Measurements from ENCODE around the gene CMBL. TPM values are rescaled to one million over a fixed set of nuclear protein-coding genes. Genes with fewer than 3 reads are reported as not detected.

Gene CMBL
- total RNA-seq, 2 experiments from 2014 or later: 2.2 to 3.2 TPM

DNA sequence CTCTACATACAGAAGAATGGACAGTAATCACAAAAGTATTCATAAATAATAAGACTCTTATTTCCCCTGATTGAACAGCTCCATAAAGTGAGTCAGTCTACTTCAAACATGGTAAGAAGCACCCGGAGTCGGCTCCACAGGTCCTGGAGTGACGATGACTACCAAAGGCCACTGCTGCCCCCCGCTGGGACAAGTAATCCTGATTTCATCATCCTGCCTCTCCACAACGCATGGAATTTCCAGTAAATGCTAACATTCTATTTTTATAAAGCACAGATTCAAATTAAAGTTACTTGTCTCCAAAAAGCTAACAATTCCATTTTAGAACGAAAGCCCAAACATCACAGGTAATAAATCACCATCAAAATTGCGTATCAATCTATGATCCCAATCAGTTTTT is 74.2 kb downstream of the CMBL start:
- no peak for DNase-seq
- CTCF ChIA-PET: no interaction called here
- Mint-ChIP-seq H3K27me3 (ENCODE audit: low read depth) (no peaks in the 10 kb centered on the region), H3K4me1 (ENCODE audit: low read depth) (peaks cover 2% of the 10 kb centered on the region), H3K27ac (no peak overlapping the region), H3K9me3 (no peaks in the 10 kb centered on the region), H3K4me3 (no peak overlapping the region), H3K36me3 (ENCODE audit: low read depth) (peaks cover 50% of the 10 kb centered on the region)
- intact Hi-C loops (cut with micrococcal nuclease): no loop called here

DNA sequence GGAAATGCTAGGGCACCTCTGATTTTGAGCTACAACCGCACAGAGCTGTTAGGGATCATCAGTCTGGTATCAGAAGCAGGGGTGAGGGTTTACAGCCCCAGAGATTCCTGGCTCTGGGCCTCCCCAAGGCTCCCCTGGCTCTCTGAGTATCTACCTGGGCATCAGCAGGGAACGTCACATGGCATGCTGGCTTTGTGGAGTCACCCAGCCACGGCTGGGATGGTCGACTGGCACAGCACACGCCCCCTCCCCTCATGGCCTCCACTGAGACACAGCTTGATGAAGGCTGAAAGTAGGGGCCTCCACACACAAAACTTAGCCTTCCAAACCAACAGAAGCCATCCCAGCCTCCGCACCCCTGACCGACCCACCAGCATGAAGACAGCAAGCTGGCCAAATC is 74.7 kb downstream of the CMBL start:
- no peaks in the 10 kb centered on the region for H3K27me3 Mint-ChIP-seq (ENCODE audit: low read depth)
- no peaks in the 10 kb centered on the region for H3K9me3 Mint-ChIP-seq
- peaks cover 46% of the 10 kb centered on the region for H3K36me3 Mint-ChIP-seq (ENCODE audit: low read depth)
- H3K4me3 Mint-ChIP-seq: no peak overlapping the region
- CTCF ChIA-PET: no interaction called here
- intact Hi-C loops (cut with micrococcal nuclease): no loop called here
- H3K27ac Mint-ChIP-seq: no peak overlapping the region
- no peak for DNase-seq
- H3K4me1 Mint-ChIP-seq (ENCODE audit: low read depth): peaks cover 2% of the 10 kb centered on the region

DNA sequence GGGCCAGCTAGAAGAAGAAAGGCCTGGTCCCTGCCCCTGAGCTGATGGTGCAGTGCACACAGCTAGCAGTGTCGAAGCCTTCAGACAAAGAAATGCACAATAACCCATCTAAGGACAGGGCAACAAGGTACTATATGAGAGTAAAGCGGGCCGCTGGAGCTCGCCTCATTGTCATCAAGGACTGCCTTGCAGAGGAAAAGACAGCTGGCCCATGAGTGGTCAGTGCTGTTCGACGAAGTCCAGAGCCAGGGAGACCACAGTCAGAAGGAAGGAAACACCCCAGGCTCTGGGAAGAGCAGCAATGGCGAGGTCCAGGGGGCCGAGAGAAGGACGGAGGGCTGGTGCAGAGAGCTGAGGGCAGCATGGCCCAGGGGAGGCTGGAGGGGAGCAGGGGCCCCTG is 75.3 kb downstream of the CMBL start:
- Mint-ChIP-seq H3K9me3 (no peaks in the 10 kb centered on the region), H3K36me3 (ENCODE audit: low read depth) (peaks cover 43% of the 10 kb centered on the region)

GRCh38 chr5:10229306-10230048 is 78.2 kb downstream of the CMBL start:
- no peak overlapping the region for H3K27ac Mint-ChIP-seq
- peaks cover 52% of the 10 kb centered on the region for H3K36me3 Mint-ChIP-seq (ENCODE audit: low read depth)
- CTCF ChIA-PET: no interaction called here
- H3K4me3 Mint-ChIP-seq: no peak overlapping the region
- no peaks in the 10 kb centered on the region for H3K27me3 Mint-ChIP-seq (ENCODE audit: low read depth)
- DNase-seq: no peak
- intact Hi-C loops (cut with micrococcal nuclease): no loop called here
- H3K4me1 Mint-ChIP-seq (ENCODE audit: low read depth): no peaks in the 10 kb centered on the region
- peaks cover 12% of the 10 kb centered on the region for H3K9me3 Mint-ChIP-seq

More for the DNA sequence above, 75.3 kb downstream of the CMBL start:
- Mint-ChIP-seq H3K4me3 (no peak overlapping the region), H3K4me1 (ENCODE audit: low read depth) (peaks cover 2% of the 10 kb centered on the region), H3K27ac (no peak overlapping the region), H3K27me3 (ENCODE audit: low read depth) (no peaks in the 10 kb centered on the region)
- no peak for DNase-seq
- intact Hi-C loops (cut with micrococcal nuclease): no loop called here
- CTCF ChIA-PET: no interaction called here

DNA sequence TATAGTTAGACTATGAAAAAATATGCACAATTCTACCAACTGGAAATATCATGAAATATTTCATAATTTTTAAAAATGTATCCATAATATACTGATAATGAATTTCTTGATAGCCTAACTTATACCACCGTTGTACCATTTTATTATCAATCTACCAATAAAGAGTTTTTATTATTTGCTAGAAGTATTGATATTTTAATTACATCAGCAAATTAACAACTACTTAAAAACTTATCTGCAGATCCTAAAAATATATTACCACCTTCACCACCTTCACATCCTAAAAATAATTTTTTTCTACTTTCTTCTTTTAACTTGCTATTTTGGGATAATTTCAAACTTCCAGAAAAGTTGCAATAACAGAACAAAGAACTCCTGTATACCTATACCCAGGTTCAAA is 79.4 kb downstream of the CMBL start:
- H3K4me1 Mint-ChIP-seq (ENCODE audit: low read depth): no peaks in the 10 kb centered on the region
- H3K27ac Mint-ChIP-seq: no peak overlapping the region
- peaks cover 64% of the 10 kb centered on the region for H3K36me3 Mint-ChIP-seq (ENCODE audit: low read depth)

More for the DNA sequence above, 79.4 kb downstream of the CMBL start:
- no peak overlapping the region for H3K4me3 Mint-ChIP-seq
- intact Hi-C loops (cut with micrococcal nuclease): no loop called here
- no peaks in the 10 kb centered on the region for H3K27me3 Mint-ChIP-seq (ENCODE audit: low read depth)
- CTCF ChIA-PET: no interaction called here
- DNase-seq: no peak
- H3K9me3 Mint-ChIP-seq: peaks cover 12% of the 10 kb centered on the region

Other genes with a start within 250 kb of the CMBL start
- gene ATPSCKMT, start 58.0 kb downstream of the CMBL start, total RNA-seq: 10 to 100 TPM; 17.0 to 21.5 TPM
- gene CCT5, start 57.6 kb downstream of the CMBL start, total RNA-seq: 100 to 1,000 TPM; 414 to 419 TPM
- gene MARCHF6, start 45.8 kb upstream of the CMBL start, total RNA-seq: 10 to 100 TPM; 72.5 to 76.8 TPM
- gene ROPN1L, start 134.0 kb upstream of the CMBL start, total RNA-seq: not detected

Measured in activated naive CD4-positive, alpha-beta T cell treated with anti-CD3 and anti-CD28 coated beads for 36 hours (primary cell).